HG02588 (cell line): Measurements from ENCODE around the gene C2orf72.
"Not testable (repeated sequence)": the region's sequence is repeated elsewhere in the genome, so short reads cannot be mapped to it uniquely, and the experiment has no call there.

Experiments used
- ATAC-seq: cut with Tn5 transposase; IDR thresholded peaks from one replicate; pipeline ENCODE4 v1.9.1; 2021; ENCODE audit warnings: mild to moderate bottlenecking, moderate library complexity; ENCODE audit not compliant: unreplicated experiment

Gene C2orf72

DNA sequence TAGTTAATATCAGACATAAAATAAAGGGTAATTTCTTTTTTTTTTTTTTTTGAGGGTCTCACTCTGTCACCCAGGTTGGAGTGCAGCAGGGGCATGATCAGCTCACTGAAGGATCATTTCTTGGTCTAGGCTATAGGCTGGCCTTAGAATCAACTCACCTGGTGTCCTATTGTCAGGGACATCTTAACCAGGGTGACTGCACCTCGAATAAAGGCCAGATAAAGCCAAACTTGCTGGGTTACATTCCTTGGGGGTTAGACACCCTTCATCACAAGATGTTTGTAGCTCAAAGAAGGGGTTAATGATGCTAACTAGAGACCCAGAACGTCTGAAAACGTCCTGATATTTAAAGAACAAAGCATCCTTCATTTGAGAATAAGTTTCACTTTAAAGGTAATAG is 23.5 kb upstream of the C2orf72 start:
- no peak for ATAC-seq

DNA sequence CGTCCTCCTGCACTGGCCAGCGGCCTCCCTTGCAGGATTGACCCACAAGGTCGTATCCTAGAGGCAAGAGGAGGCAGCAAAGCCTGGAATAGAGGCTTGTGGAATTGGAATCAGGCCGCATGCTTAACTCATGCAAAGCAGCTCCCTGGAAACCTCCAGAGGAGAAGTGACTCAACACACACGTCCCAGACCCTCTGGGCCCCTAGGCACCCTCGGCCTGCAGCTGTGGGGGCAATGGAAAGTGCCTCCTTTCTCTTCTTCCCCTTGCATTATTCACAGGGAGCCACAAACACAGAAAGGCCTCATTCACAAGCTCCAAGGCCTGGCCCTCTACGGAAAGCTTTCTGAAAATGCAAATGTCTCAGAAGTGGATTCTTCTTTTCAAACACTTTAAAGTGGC is 21.8 kb upstream of the C2orf72 start:
- no peak for ATAC-seq

DNA sequence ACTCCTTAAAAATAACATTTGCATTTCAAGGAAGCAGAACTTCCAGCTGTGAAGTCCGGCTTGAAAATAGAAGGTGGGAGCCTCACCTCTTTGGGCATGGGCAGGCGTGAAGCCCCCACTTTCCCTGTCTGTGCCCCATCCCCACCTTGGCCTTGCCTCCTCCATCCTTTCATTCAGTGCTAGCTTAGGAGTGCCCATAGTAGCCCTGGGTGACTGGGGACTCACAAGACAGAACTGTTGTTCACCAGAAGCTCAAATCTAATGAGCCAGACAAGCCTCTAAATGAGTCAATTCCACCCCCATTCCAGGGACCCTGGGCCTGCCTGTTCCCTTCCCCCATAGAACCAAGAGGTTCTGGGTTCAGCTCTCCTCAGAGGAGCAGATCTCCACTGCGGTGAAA is 21.4 kb upstream of the C2orf72 start:
- ATAC-seq: no peak

DNA sequence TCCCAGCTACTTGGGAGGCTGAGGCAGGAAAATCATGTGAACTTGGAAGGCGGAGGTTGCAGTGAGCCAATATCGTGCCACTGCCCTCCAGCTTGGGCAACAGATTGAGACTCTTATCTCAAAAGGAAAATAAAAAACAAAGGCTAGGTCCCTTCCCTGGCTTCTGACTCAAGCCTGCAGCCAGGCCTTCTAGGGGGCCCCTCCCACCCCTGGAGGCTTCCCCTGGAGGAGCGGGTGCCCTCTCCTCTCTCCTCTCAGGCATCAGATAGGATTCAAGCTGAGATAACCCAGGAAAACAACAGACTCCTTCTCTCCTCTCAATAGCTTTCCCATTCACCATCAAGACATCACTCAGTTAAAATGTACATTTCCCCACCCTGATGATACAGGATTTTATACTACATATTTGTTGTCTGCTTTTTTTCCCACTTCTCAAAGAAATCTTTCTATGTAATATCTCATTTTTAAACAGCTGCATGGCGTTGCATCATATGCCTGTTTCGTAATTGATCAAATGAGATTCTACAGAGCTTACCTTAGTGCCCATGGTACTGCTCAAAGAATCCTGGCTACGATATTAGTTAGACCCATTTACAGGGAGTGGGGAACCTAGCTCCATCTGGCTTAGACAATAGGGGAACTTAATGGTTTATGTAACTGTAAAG is 20.6 kb upstream of the C2orf72 start:
- ATAC-seq: no peak

DNA sequence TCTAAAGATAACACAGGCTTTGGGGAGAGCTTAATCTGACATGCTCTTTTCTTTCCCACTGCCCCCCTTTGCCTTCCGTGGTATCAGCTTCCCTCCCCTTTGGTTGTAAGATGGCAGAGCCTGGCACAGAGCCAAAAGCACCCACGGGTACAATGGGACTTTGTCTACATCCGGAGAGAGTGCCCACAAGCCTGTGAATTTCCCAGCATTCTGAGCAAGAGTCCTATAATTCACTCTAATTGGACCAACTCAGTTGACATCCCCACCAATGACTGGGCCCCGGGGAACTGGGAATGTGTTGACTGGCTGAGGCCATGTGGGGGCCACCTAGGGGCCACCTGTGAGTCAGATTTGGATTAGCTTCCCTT is 20.1 kb upstream of the C2orf72 start:
- ATAC-seq: no peak

DNA sequence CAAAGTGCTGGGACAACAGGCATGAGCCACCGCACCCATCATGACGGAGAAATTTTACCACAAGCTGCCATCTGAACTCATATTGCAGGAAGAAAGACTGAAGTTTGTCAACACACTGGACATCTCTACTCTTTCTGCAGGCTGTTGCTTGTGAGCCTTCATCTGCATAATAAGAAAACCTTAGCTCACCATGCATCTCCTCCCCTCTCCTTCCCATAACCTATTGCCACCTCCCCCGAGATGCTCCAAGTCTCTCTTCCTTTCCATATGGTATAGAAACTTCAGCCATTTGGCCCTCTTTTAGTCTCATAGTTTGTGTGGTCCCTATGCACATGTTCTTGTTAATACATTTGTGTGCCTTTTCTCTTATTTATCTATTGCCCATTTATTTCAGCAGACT is 19.1 kb upstream of the C2orf72 start:
- ATAC-seq: no peak

DNA sequence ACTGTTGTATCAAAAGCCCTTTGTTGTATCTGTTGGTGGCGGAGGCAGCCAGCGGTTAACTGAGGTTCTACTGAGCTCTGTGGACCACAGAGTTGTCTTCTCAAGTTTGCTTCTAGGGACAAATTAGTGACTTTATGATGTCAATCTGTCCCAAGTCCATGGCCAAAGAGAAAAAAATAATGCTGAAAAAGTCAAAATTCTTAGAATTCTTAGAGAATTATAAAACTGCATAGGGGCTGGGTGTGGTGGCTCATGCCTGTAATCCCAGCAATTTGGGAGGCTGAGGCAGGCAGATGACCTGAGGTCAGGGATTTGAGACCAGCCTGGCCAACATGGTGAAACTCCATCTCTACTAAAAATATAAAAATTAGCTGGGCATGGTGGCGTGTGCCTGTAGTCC is 12.3 kb upstream of the C2orf72 start:
- ATAC-seq: not testable (repeated sequence)

DNA sequence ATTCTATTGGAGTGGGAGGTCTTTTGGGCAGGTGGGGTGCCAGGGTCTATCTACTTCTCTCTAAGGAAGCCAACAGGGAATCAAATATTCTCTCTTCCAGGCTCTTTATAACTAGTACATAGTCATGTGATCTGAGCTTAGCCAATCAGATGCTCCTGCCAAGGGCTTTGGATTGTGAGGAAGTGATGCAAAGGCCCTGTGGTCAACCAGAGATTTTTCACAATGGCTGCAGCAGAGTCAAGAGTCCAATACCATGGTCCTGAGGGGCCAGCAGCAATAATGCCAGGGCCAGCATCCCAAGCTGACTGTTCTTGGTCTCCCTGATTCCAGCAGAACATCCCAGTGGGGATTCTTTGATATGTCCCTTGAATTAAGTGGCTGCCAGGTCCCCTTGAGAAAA is 8.4 kb upstream of the C2orf72 start:
- no peak for ATAC-seq

DNA sequence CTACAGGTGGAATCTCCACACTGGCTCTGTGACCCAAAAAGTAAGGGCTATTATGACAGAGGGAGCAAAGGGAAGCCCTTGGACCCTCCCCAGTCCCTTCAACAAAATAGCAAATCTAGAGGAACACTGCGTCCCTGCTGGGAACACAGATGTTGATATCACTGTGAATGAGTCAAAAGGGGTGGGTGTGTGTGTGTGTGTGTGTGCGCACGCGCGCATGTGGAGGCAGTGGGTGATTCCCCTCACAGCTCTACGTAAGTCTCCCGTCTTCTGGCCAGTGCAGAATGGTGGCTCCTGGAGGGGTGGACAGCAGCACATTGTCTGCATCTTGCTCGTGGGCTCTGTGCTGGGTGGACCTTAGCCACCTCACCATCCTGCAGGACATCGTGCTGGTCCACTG is 7.8 kb upstream of the C2orf72 start:
- no peak for ATAC-seq

DNA sequence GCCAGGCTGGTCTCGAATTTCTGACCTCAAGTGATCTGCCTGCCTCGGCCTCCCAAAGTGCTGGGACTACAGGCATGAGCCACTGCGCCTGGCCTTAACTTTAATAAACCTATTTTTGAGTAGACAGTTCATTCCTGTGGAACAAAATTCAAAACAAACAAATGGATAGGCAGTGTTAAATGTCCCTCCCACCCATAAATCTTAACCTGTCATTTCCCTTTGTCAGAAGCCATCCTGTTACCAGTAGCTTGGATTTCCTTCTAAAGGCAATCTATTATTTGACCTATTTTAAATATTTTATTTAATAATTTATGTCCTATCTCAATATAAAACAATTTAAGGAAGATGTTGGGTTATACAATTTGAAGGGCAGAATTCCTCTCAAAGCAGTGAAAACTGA is 6.6 kb upstream of the C2orf72 start:
- no peak for ATAC-seq

DNA sequence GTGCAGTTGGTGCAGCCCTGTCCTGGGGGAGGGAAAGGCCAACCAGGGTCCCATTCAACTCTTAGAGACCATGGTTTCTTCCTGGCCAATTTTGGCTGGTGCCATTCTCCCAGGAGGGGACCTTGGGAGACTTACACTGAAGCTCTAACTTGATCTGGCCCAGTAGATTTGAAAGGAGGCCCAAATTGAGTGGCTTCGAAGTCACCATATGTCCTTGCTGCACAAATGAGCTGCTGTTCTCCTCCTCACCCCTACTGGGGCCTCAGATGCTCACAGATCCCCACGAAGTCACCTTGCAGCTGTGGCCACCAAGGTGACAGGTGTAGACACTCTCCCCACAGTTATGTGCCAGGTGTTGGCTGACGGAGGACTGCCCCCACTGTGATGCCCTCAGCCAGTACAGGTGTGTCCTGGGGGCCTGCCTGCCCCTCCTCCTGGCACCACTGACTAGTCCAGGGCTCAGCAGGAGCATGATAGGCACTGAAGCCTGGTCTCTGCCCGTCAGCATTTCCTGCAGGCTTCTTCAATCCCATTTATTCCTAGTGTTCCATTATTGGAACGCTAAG is 4.7 kb upstream of the C2orf72 start:
- ATAC-seq: no peak

DNA sequence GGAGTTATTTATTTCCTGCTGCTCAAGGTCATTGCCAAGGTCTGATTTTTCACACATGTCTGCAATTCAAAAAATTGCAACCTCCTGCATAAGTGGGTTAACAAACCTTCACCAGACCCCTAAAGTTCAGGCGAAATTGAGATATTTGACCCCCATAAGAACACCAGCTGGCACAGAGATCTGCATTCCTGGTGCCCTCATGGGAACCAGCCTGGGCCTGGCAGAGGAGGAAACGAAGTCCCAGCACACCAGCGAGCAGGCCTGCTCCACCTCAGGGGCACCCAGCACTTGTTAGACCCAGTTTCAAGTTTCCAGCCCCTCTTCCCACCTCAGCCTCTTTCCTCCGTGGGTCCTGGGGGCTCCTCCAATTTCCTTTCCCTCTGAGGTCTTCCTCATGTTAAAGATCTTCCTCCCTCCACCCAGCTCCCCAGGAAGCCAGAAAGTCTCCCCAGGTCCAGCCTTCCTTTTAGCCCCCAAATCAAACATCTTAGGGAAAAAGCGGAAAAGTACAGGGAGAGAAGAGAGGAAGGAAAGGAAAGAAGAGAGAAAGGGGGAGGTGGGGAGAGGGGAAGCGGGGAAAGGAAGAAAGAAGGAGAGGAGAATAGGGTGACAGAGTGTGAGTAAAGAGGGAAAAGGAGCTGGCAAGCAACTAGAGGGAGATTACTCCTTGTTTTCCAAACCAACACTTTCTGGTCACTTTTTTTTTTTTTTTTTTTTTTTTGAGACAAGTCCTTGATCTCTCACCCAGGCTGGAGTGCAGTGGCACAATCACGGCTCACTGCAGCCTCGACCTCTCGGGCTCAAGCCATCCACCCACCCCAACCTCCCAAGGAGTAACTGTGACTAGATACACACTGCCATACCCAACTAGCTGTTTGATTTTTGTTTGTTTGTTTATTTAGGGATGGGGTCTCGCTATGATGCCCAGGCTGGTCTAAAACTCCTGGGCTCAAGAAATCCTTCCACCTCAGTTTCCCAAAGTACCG is 3.9 kb upstream of the C2orf72 start:
- no peak for ATAC-seq

DNA sequence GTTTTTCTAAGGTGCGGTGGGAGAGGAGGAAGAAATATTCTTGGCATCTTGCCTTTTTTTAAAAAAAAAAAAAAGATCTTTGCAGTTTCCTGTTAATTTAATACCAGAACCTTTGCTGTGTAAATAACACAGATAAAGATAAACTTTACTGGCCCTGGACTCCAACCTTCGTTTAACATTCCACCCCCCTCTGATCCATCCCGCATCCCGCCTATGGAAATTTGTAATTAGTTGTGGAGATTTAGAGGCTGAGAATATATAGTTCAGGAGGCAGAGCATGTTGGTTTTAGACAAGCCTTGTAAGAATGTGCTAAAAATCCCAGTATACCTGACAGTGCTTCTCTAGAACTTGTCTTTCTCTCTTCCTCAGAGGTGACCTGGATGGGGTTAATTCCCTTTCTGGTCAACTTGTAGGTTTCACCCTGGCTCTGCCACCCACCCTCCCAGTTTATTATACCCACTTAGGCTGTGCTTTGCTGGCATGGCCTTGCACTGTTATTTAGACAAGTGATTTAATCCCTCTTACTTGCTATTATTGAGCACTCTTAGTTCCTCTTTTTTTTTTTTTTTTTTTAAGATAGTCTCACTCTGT is 2.9 kb upstream of the C2orf72 start:
- no peak for ATAC-seq

DNA sequence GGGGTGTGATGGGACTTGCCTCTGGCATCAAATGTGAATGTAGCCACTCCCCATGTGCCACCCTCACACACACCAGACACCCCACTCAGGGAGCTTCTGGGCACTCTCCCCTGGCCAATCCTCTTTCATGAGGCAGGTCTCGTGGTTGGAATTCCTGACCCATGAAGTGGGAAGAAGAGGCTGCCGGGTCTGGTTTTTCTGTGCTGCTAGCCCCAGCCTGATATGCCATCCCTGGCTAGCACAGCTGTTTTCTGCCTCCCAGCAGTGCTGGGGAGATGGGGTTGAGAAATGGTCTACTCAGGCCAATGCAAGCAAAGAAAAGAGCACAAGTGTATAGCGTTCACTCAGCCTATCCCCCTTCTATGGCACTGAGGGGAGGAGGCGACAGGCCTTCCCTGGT is 1.2 kb upstream of the C2orf72 start:
- no peak for ATAC-seq

DNA sequence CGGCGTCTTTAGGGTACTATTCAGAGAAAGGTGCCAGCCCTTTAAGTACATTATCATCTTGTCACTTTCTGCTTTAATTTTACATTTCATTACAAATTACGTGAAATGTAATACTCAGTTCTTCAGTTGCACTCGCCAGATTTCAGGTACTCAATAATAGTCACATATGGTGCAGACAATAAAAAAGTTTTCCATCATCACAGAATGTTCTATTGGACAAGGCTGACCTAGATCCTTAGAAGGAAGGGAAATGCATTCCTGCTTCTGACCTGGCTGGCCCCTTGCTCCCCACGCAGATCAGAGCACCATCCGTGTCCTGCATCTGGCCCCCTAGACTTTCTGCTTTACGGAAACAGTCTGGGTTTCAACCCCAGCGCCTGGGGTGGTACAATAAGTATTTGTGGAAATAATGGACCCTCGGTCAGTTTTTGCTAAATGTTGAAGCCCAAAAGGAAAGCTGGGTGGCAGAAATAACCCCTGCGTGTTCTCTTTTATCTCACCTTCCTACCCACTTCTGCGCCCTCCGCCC is 681 bp upstream of the C2orf72 start:
- no peak for ATAC-seq

DNA sequence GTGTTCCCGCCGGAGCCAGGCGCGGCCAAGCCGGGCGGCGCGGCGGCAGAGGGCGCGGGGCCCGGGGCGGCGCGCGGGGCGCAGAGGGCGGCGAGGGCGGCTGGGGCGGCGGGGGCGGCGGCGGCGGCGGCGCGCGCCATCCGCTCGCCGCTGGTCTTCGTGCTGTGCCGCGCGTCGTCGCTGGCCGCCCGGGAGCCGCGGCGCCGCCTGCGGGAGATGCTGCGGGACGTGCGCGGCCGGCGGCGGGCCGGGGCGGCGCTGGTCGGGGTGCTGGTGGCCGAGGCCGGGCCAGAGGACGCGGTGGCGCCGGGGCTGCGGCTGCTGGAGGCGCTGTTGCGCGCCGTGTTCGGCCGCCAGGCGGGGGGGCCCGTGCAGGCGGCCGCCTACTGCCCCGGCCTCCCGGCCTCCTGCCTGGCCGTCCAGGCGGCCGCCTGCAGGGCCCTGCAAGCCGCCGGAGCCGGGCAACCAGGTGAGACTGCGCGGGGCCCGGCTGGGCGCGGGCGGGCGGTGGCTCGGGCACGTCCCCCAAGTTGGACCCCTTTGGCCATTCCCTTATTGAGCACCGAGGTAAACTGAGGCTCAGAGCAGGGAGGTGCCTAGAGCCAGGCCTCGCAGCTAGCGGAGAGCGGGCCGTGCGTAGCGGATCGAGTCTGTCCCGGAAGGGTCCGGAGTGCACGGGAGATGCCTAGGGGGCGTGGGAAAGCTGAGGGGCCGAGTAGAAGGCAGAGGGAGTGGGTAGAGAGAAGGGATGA is 584 bp downstream of the C2orf72 start:
- ATAC-seq: no peak

DNA sequence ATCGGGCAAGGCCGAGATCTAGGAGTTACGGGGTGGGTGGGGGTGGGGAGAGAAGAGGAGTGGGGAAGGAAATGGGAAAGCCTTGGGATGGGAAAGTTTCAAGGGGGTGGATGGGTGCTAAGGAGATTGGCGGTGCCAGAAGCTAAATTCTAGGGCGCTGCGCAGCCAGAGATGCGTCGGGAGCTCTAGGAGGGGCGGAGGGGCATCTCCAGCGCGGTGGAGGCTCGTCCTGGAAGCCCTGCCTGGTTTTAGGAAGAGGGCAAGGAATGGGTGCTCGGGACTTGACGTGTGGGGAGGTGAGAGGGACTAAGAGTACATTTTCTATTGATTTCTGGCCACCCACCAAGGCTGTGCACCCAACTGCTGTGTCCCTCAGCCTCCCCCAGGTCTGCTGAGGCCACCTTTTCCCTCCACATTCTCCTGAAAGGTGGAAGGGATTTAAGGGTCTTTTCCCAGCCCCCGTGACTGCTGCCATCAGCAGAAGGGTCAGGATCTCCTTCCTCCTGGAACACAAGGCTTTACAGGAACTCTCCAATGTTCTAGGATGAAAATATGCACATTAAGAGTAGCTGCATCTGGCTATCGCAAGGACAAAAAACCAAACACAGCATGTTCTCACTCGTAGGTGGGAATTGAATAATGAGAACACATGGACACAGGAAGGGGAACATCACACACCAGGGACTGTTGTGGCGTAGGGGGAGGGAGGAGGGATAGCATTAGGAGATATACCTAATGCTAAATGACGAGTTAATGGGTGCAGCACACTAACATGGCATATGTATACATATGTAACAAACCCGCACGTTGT is 1.4 kb downstream of the C2orf72 start:
- ATAC-seq: no peak

DNA sequence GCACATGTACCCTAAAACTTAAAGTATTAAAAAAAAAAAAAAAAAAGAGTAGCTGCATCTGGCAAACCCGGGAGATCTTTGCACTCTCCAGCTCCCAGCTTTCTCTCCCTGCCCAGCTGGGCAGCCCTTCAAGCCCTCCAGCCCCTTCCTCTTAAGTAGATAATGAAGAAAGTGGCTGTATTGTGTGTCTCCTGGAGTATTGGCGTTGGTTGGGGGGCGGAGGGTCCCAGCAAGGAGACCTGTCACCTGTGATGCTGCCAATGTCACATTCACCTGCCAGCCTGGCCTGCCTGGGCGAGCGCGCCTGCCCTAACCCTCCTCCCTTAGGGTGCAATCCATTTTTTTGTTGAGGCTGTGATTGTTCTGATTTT is 2.0 kb downstream of the C2orf72 start:
- ATAC-seq: no peak

DNA sequence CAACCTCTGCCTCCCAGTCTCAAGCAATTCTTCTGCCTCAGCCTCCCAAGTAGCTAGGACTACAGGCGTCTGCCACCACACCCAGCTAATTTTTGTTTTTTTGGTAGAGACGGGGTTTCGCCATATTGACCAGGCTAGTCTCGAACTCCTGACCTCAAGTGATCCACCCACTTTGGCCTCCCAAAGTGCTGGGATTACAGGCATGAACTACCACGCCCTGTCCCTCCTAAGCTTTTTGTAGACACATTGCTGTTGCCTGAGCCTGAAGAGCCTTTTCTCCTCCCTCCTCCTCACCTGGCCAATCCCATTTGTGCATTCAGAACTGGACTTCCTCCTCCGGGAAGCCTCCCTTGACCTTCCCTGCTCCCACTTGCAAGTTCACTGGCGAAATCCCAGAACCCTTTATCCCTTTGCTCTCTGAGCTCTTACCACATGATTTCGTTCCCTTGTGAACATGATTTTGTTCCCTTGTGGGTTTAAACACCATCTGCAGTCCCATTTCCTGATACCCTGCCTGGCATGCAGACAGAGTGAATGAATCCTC is 2.6 kb downstream of the C2orf72 start:
- ATAC-seq: no peak
